Natural killer cell (primary cell): ENCODE data around the gene CLK3. TPM values are rescaled to one million over a fixed set of nuclear protein-coding genes. Genes with fewer than 3 reads are reported as not detected.
"Not testable (repeated sequence)": the region's sequence is repeated elsewhere in the genome, so short reads cannot be mapped to it uniquely, and the experiment has no call there.

Experiments used
- ATAC-seq, 3 donors: fragments of 150-1000 bp in 2 of 3; fragments of 200-7000 bp in 1 of 3; cut with Tn5 transposase; 1 replicate in 1 of 3; 2 replicates in 2 of 3; pipeline ENCODE4 v1.10.0; 2021; ENCODE audit warnings: mild to moderate bottlenecking in 2 of 3, moderate library complexity in 2 of 3
- DNase-seq, 2 donors: peaks; one replicate each; pipeline versions ENCODE4 v3.0.0 to v3.0.0-alpha.2; 2013 to 2021; ENCODE audit warnings: mixed read lengths in 1 of 2
- H3K27ac ChIP-seq: one replicate; pipeline ENCODE4 v1.5.1; 2013; ENCODE audit warnings: mild to moderate bottlenecking, low read length
- H3K27me3 ChIP-seq: one replicate; pipeline ENCODE4 v1.6.1; 2013; ENCODE audit warnings: low read length; ENCODE audit not compliant: control insufficient read depth, insufficient read depth
- H3K36me3 ChIP-seq: one replicate; pipeline ENCODE4 v1.6.1; 2013; ENCODE audit warnings: low read length; ENCODE audit not compliant: control insufficient read depth, insufficient read depth
- H3K4me1 ChIP-seq: one replicate; pipeline ENCODE4 v1.6.1; 2013; ENCODE audit warnings: low read length; ENCODE audit not compliant: control insufficient read depth, insufficient read depth
- H3K4me3 ChIP-seq: one replicate; pipeline ENCODE4 v1.5.1; 2013; ENCODE audit warnings: low read length
- H3K9me3 ChIP-seq: one replicate; pipeline ENCODE4 v1.6.1; 2013; ENCODE audit warnings: low read length; ENCODE audit not compliant: control insufficient read depth, insufficient read depth
- H3K27ac Mint-ChIP-seq, 2 donors: one replicate each; pipeline ENCODE4 v1.8.0; 2022; ENCODE audit warnings: mild to moderate bottlenecking in 2 of 2, mixed read lengths in 2 of 2, moderate library complexity in 1 of 2
- H3K27me3 Mint-ChIP-seq, 2 donors: one replicate each; pipeline ENCODE4 v1.8.0; 2022; ENCODE audit warnings: low read depth in 2 of 2, mixed read lengths in 2 of 2
- H3K36me3 Mint-ChIP-seq: one replicate; pipeline ENCODE4 v1.8.0; 2022; ENCODE audit warnings: mixed read lengths
- H3K4me1 Mint-ChIP-seq, 2 donors: one replicate each; pipeline ENCODE4 v1.8.0; 2022; ENCODE audit warnings: mixed read lengths in 2 of 2
- H3K4me3 Mint-ChIP-seq: one replicate; pipeline ENCODE4 v1.8.0; 2022; ENCODE audit warnings: mild to moderate bottlenecking, moderate library complexity, mixed read lengths
- H3K9me3 Mint-ChIP-seq, 2 donors: one replicate each; pipeline ENCODE4 v1.8.0; 2022; ENCODE audit warnings: mixed read lengths in 2 of 2
- CTCF ChIP-seq: fragments of 200-600 bp; IDR thresholded peaks from one replicate; pipeline ENCODE4 v1.8.0; 2022; ENCODE audit warnings: antibody characterized with exemption
- WGBS: methylation state at CpG from one replicate; pipeline ENCODE4 v1.1.7; 2013; ENCODE audit warnings: missing lambda C conversion rate; ENCODE audit not compliant: insufficient coverage; 5-methylcytosine and 5-hydroxymethylcytosine counted together
- intact Hi-C: fragments of 100-400 bp; cut with micrococcal nuclease; formaldehyde crosslinking; loops from one replicate; pipeline ENCODE4 v1.14.2; 2022
- total RNA-seq, 4 donors: library from RNA; stranded (reverse); fragments of 120-200 nt in 1 of 4; gene quantifications; one replicate each; pipeline versions ENCODE4 v1.2.3 to v1.2.4, GENCODE V29; 2013 to 2022

The CLK3 gene
- total RNA-seq, 3 donors from 2014 or later (not counting 1 experiment from before 2014, with no cell fraction given), result 288 to 298 (median 293) TPM

DNA sequence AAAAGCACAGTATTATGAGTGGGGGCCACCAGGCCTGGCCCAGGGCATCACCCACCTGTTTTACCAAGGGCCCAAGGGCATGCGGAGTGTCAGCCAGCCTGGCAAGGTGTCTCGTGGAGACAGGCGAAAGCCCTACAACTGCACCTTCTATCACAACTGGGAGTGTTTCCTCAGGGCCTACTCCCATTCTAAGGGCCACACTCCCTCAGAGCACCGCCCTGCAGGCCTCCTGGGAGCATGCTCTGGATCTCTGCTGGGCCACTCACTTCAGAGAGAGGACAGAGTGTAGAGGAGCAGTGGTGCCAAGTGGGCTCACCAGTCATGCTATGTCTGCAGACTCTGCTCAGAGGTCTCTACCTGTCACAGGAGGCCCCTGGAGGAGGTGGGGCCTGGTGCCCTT, 21.2 kb upstream of the CLK3 start:
- no peak overlapping the region for H3K27ac ChIP-seq
- Mint-ChIP-seq H3K9me3 (no peaks in the 10 kb centered on the region), H3K4me1 (peaks cover 16 to 18% of the 10 kb centered on the region in 2 donors), H3K27ac (no peak overlapping the region), H3K36me3 (peaks cover 8% of the 10 kb centered on the region), H3K4me3 (no peak overlapping the region), H3K27me3 (no peaks in the 10 kb centered on the region)
- H3K4me3 ChIP-seq, result no peak overlapping the region
- 96% methylated on average over 4 of the region's 4 CpGs for WGBS
- TF ChIP-seq CTCF, result no peak
- ATAC-seq, result no peak
- DNase-seq, result no peak
- no peaks in the 10 kb centered on the region for H3K9me3 ChIP-seq
- H3K27me3 ChIP-seq, result no peaks in the 10 kb centered on the region
- H3K36me3 ChIP-seq, result peaks cover 43% of the 10 kb centered on the region
- H3K4me1 ChIP-seq, result peaks cover 16% of the 10 kb centered on the region
- intact Hi-C loops, result no loop called here

GRCh38 chr15:74595271-74595670, 20.4 kb upstream of the CLK3 start:
- WGBS, result 97% methylated on average over 5 of the region's 5 CpGs
- peaks cover under 1% of the 10 kb centered on the region for H3K36me3 Mint-ChIP-seq
- H3K4me1 ChIP-seq, result peaks cover 22% of the 10 kb centered on the region
- H3K36me3 ChIP-seq, result peaks cover 36% of the 10 kb centered on the region
- TF ChIP-seq CTCF, result no peak
- no peaks in the 10 kb centered on the region for H3K27me3 Mint-ChIP-seq
- no peak overlapping the region for H3K27ac Mint-ChIP-seq
- no peak overlapping the region for H3K4me3 ChIP-seq
- DNase-seq (no peak), ATAC-seq (no peak)
- H3K9me3 Mint-ChIP-seq, result no peaks in the 10 kb centered on the region
- intact Hi-C loops, result loop anchor here (5.0 kb wide), 1 partner anchor 53 kb away; the partner anchor contains the start of gene ARID3B
- H3K4me1 Mint-ChIP-seq, result peaks cover 16 to 18% of the 10 kb centered on the region in 2 donors
- no peak overlapping the region for H3K27ac ChIP-seq
- H3K9me3 ChIP-seq, result no peaks in the 10 kb centered on the region
- no peak overlapping the region for H3K4me3 Mint-ChIP-seq
- no peaks in the 10 kb centered on the region for H3K27me3 ChIP-seq

- H3K9me3 ChIP-seq, ATAC-seq, H3K4me3 Mint-ChIP-seq, H3K27me3 Mint-ChIP-seq, H3K27ac ChIP-seq, H3K4me3 ChIP-seq, H3K9me3 Mint-ChIP-seq, H3K27ac Mint-ChIP-seq, DNase-seq, H3K27me3 ChIP-seq, H3K36me3 Mint-ChIP-seq: not testable (repeated sequence)
- WGBS, result 96% methylated on average over 4 of the region's 11 CpGs
- H3K4me1 Mint-ChIP-seq, result peaks cover 16 to 18% of the 10 kb centered on the region in 2 donors
- peaks cover 22% of the 10 kb centered on the region for H3K36me3 ChIP-seq
- H3K4me1 ChIP-seq, result peaks cover 22% of the 10 kb centered on the region
- intact Hi-C loops, result loop anchor here (5.0 kb wide), 1 partner anchor 54 kb away; the partner anchor contains the start of gene ARID3B
These were observed 18.9 kb upstream of the CLK3 start for GRCh38 chr15:74596736-74597135.

DNA sequence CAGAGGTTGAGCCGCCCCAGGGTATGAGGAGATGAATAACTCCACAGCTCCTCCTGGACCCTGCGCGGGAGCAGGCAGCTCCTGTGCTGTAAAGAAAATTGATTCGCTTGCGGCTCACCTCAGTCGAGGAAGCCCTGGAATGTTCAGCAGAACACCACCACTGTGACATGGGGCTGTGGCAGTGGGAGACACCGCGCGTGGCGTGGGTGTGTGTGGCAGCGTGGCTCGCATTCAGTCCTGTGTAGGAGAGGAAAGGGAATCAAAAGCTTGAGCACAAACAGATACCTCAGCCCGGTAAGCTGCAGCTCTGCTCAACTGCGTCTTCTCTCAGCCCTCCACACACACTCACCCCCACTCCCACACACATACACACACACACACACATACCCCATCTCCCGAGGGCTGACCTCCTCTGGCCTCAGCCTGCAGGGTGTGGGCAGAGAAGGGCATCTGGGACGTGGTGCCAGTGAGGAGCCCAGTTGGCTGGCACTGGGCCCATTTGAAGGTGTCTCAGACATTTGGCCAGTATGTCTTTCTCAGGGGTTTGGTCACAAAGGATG, 18.4 kb upstream of the CLK3 start:
- H3K9me3 Mint-ChIP-seq, DNase-seq, H3K27ac ChIP-seq, H3K4me3 ChIP-seq, H3K9me3 ChIP-seq, H3K27me3 Mint-ChIP-seq, ATAC-seq, H3K36me3 Mint-ChIP-seq, H3K27me3 ChIP-seq, H3K4me3 Mint-ChIP-seq: not testable (repeated sequence)
- intact Hi-C loops, result loop anchor here (5.0 kb wide), 1 partner anchor 55 kb away; the partner anchor contains the start of gene ARID3B
- peaks cover 17% of the 10 kb centered on the region for H3K36me3 ChIP-seq
- 95% methylated on average over 11 of the region's 16 CpGs for WGBS
- H3K27ac Mint-ChIP-seq, result peak overlapping the region; percentile 96 to 97
- peaks cover 16 to 18% of the 10 kb centered on the region in 2 donors for H3K4me1 Mint-ChIP-seq
- H3K4me1 ChIP-seq, result peaks cover 22% of the 10 kb centered on the region
